Measurements from ENCODE around the gene EP400.

EP400 gene

DNA sequence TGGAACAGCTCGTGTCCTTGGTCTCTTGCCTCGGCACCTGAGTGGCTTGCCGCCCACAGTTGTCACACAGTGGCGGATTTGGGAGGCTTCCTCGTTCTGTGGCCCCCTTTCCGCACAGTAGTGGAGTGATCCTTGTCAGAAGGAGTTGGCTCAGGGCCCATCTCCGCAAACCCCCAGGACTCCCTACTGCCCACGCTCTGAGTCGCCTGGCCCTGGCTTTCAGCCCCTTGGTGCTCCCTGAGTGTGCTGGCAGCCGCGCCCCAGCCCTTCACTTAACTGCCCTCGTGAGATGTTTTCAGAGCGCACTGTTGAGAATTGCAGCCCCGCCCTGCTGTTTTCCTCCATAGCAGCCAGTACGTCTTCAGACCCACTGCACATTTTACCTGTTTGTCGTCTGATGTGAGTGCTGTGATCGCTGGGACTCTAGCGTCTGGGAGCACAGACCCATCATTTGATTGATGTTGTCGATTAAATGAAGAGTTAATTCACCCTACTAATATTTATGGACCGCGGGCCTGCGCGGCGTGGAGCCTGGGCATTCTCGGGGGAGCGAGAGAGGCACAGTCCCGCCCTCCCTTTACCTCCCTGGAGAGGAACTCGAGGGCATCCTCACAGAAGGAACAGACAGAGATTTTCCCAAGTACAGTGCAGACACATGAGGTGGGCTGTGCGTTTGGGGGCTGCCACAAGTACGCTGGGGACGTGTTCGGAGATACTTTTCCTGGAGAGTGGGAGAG, 102.6 kb downstream of the EP400 start:
- H3K27ac ChIP-seq: no peak overlapping the region
- TF ChIP-seq CTCF (conservative IDR thresholded peaks at IDR 0.05): no peak
- TF ChIP-seq ZFX (IDR thresholded peaks at IDR 0.05): no peak

DNA sequence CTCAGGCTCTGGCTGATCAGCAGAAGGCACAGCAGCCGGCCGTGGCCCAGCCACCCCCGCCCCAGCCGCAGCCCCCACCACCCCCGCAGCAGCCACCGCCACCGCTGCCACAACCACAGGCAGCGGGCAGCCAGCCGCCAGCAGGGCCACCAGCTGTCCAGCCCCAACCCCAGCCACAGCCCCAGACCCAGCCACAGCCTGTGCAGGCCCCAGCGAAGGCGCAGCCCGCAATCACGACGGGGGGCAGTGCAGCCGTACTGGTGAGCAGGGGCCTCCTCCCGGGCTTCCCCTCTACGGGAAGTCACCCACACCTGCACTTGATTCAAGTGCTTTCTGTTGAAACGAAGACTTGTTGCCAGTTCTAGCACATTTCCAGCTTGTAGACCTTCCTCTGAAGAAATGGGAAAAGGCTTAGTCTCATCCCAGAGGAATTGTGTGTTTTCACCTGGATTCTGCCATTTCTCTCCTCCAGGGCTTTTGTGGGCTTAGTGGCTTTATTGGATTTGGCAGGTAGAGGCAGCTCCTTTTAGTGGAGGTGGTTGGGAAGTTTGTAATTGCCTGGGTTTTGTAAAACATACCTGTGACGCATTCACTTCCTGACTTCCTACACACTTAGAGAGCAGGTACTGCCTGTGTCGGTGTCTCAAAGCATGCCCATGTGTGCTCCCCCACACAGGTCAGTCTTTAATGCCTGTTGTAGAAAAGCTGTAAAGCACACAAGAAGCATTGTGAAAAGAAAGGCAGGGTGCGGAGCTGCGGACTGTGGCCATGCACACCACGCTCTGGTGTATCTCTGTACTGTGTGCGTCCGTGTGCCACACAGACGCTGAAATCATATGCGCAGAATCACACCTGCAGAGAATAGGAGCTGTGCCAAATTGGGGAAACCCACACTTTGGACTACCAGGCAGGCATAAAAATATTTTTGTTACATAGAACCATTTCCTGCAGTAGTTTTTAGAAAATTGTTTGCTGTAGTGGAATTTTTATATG, 103.9 kb downstream of the EP400 start:
- no peak overlapping the region for H3K27ac ChIP-seq
- TF ChIP-seq CTCF (conservative IDR thresholded peaks at IDR 0.05) (no peak), ZFX (IDR thresholded peaks at IDR 0.05) (no peak)

DNA sequence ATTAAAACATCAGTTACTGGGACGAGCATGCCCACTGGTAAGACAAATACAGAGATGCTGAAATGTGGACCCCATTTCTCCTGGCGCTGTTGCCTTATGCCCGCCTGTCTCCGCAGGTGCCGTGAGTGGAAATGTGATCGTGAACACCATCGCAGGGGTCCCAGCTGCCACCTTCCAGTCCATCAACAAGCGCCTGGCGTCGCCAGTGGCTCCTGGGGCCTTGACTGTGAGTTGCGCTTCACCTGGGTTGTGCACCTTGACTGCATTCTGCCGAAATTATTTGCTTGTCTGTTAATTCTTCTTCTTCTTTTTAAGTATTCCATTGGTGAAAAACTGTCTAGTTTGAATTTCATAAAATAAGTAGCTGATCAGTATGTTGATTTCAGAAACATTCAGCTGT, 105.2 kb downstream of the EP400 start:
- no peak overlapping the region for H3K27ac ChIP-seq
- TF ChIP-seq ZFX (IDR thresholded peaks at IDR 0.05) (no peak), CTCF (conservative IDR thresholded peaks at IDR 0.05) (no peak)

DNA sequence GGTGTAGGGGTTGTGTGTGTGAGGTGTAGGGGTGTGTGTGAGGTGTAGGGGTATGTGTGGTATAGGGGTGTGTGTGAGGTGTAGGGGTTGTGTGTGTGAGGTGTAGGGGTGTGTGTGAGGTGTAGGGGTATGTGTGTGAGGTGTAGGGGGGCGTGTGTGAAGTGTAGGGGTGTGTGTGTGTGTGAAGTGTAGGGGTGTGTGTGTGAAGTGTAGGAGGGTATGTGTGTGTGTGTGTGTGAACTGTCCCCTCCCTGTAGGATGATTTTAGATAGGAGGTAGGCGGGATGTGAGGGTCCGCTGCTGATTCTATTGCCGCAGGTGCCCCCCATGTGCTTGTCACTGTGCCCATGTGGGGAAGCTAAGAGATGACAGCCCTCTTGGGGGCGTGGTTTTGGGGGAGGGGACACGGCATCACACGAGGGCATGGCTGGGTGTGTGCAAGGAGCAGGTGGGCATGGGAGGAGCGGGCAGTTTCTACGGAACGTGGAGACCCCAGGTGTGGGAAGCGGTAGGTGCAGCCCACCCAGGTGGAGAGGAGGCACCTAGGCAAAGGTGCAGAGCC, 105.9 kb downstream of the EP400 start:
- TF ChIP-seq CTCF (conservative IDR thresholded peaks at IDR 0.05) (no peak), ZFX (IDR thresholded peaks at IDR 0.05) (no peak)
- no peak overlapping the region for H3K27ac ChIP-seq

- no peak overlapping the region for H3K27ac ChIP-seq
- TF ChIP-seq ZFX (IDR thresholded peaks at IDR 0.05) (no peak), CTCF (conservative IDR thresholded peaks at IDR 0.05) (no peak)
Measured at GRCh38 chr12:132056320-132056719, 106.6 kb downstream of the EP400 start.

GRCh38 chr12:132056951-132057350, 107.2 kb downstream of the EP400 start:
- TF ChIP-seq CTCF (conservative IDR thresholded peaks at IDR 0.05) (no peak), ZFX (IDR thresholded peaks at IDR 0.05) (no peak)

GRCh38 chr12:132057691-132058090, 107.9 kb downstream of the EP400 start:
- H3K27ac ChIP-seq: no peak overlapping the region
- TF ChIP-seq ZFX (IDR thresholded peaks at IDR 0.05) (no peak), CTCF (conservative IDR thresholded peaks at IDR 0.05) (no peak)

More at GRCh38 chr12:132056951-132057350, 107.2 kb downstream of the EP400 start:
- H3K27ac ChIP-seq: no peak overlapping the region
